SK-N-SH (cell line): Measurements from ENCODE around the gene AXIN2. TPM values are rescaled to one million over a fixed set of nuclear protein-coding genes. Genes with fewer than 3 reads are reported as not detected.
A peak's percentile ranks its signal among the peaks of the same experiment; 100 is the strongest.

Experiments used
- CTCF ChIA-PET: fragments of 300-600, 350-600 bp; formaldehyde crosslinking; extraction: SDS; loops from one replicate; lab custom pipeline; 2021; lab: Yijun Ruan, JAX
- POLR2A ChIA-PET: fragments of 350-600 bp; sonication (Branson Sonifier 250); formaldehyde crosslinking; extraction: SDS; loops from one replicate; lab custom pipeline; 2020; ENCODE audit warnings: antibody characterized with exemption, inconsistent platforms; lab: Yijun Ruan, JAX
- DNase-seq: peaks from one replicate; pipeline ENCODE4 v3.0.0; 2012
- H2AFZ ChIP-seq: fragments of 200-600 bp; sonication (generic); 2 replicates; pipeline ENCODE4 v1.8.1; 2016; ENCODE audit warnings: antibody characterized with exemption, mild to moderate bottlenecking, low read depth
- H3F3A ChIP-seq: fragments of 200-600 bp; sonication (generic); replicated peaks from 2 replicates; pipeline ENCODE3; 2016; ENCODE audit warnings: antibody characterized with exemption, mild to moderate bottlenecking; ENCODE audit not compliant: insufficient read depth
- H3K27ac ChIP-seq, 2 experiments: fragments of 200-500 bp in 1 of 2; fragments of 200-600 bp in 1 of 2; sonication (Bioruptor generic) in 1 of 2; sonication (generic), shearing (Covaris generic) in 1 of 2; 2 replicates each; pipeline versions ENCODE4 v1.5.1 to v1.6.1; 2014 to 2016; ENCODE audit warnings: low read depth in 2 of 2, inconsistent platforms in 1 of 2, low read length in 1 of 2, mild to moderate bottlenecking in 1 of 2, mixed read lengths in 1 of 2
- H3K27me3 ChIP-seq: fragments of 200-600 bp; sonication (generic), shearing (Covaris generic); 2 replicates; pipeline ENCODE4 v1.6.1; 2016; ENCODE audit warnings: mixed run types; ENCODE audit not compliant: insufficient read depth
- H3K36me3 ChIP-seq, 2 experiments: fragments of 200-500 bp in 1 of 2; fragments of 200-600 bp in 1 of 2; sonication (Bioruptor generic) in 1 of 2; sonication (generic) in 1 of 2; replicated peaks in 1 of 2; 2 replicates each; pipeline versions ENCODE3 to v1.5.1; 2014 to 2016; ENCODE audit warnings: low read length in 1 of 2, mild to moderate bottlenecking in 1 of 2; ENCODE audit not compliant: insufficient read depth in 2 of 2, control insufficient read depth in 1 of 2
- H3K4me1 ChIP-seq, 2 experiments: fragments of 200-500 bp in 1 of 2; fragments of 200-600 bp in 1 of 2; sonication (Bioruptor generic) in 1 of 2; sonication (generic), shearing (Covaris generic) in 1 of 2; 2 replicates each; pipeline versions ENCODE4 v1.5.1 to v1.6.1; 2014 to 2016; ENCODE audit warnings: low read depth in 1 of 2, low read length in 1 of 2, mixed run types in 1 of 2; ENCODE audit not compliant: insufficient read depth in 2 of 2, control insufficient read depth in 1 of 2
- H3K4me2 ChIP-seq: fragments of 200-600 bp; sonication (generic), shearing (Covaris generic); 2 replicates; pipeline ENCODE4 v1.6.1; 2017; ENCODE audit warnings: mixed run types
- H3K4me3 ChIP-seq, 2 experiments: fragments of 200-500 bp in 1 of 2; fragments of 200-600 bp in 1 of 2; sonication (Bioruptor generic) in 1 of 2; sonication (generic), shearing (Covaris generic) in 1 of 2; 2 replicates each; pipeline versions ENCODE4 v1.5.1 to v1.8.1; 2014 to 2016; ENCODE audit warnings: low read depth in 2 of 2, inconsistent platforms in 1 of 2, low read length in 1 of 2, mild to moderate bottlenecking in 1 of 2, mixed read lengths in 1 of 2, moderate library complexity in 1 of 2
- H3K79me2 ChIP-seq: fragments of 200-600 bp; sonication (generic); 2 replicates; pipeline ENCODE4 v1.8.1; 2017; ENCODE audit warnings: mild to moderate bottlenecking; ENCODE audit not compliant: insufficient read depth
- H3K9ac ChIP-seq: fragments of 200-600 bp; sonication (generic); 2 replicates; pipeline ENCODE4 v1.6.1; 2017; ENCODE audit warnings: mixed run types
- H3K9me2 ChIP-seq: fragments of 200-600 bp; sonication (generic); 2 replicates; pipeline ENCODE4 v1.6.1; 2017; ENCODE audit warnings: mixed run types
- H3K9me3 ChIP-seq: fragments of 200-600 bp; sonication (generic); 2 replicates; pipeline ENCODE4 v1.6.1; 2017; ENCODE audit warnings: mixed run types, mild to moderate bottlenecking, moderate library complexity
- H4K20me1 ChIP-seq: fragments of 200-600 bp; sonication (generic); 2 replicates; pipeline ENCODE4 v1.6.1; 2017; ENCODE audit warnings: mild to moderate bottlenecking, mixed run types; ENCODE audit not compliant: insufficient read depth
- CHD2 ChIP-seq: fragments of 150-350 bp; IDR thresholded peaks from 2 replicates; pipeline ENCODE4 v1.6.1; 2018; ENCODE audit warnings: low read length; ENCODE audit not compliant: partially characterized antibody
- CTCF ChIP-seq: fragments of 200-600 bp; sonication (generic); IDR thresholded peaks from 2 replicates; pipeline ENCODE4 v1.6.1; 2017; ENCODE audit warnings: antibody characterized with exemption, mild to moderate bottlenecking, moderate library complexity
- FOXJ3 ChIP-seq: sonication (generic); formaldehyde crosslinking; IDR thresholded peaks from 2 replicates; pipeline ENCODE4 v1.5.1; 2020; ENCODE audit warnings: mild to moderate bottlenecking, missing genetic modification reagents
- MAX ChIP-seq: IDR thresholded peaks from 2 replicates; pipeline ENCODE4 v1.4.0; 2012; ENCODE audit warnings: low read depth
- MXI1 ChIP-seq: IDR thresholded peaks from 2 replicates; pipeline ENCODE4 v1.6.1; 2012; ENCODE audit warnings: mild to moderate bottlenecking, low read depth, low read length, improper control_type of control experiment
- PBX3 ChIP-seq: IDR thresholded peaks from 2 replicates; pipeline ENCODE4; 2012
- POLR2AphosphoS5 ChIP-seq: IDR thresholded peaks from 2 replicates; pipeline ENCODE4 v1.6.1; 2012; ENCODE audit warnings: low read depth, low read length
- RCOR1 ChIP-seq: fragments of 150-350 bp; IDR thresholded peaks from 2 replicates; pipeline ENCODE4 v1.6.1; 2017; ENCODE audit warnings: antibody characterized with exemption, low read length
- RXRA ChIP-seq: IDR thresholded peaks from 2 replicates; pipeline ENCODE4 v1.4.0; 2012; ENCODE audit warnings: low read depth, mild to moderate bottlenecking, borderline replicate concordance
- SIN3A ChIP-seq: IDR thresholded peaks from 2 replicates; pipeline ENCODE4 v1.6.1; 2012; ENCODE audit warnings: low read depth, mild to moderate bottlenecking, low read length, moderate library complexity, borderline replicate concordance
- SMC3 ChIP-seq: IDR thresholded peaks from 2 replicates; pipeline ENCODE4 v1.6.1; 2012; ENCODE audit warnings: low read depth, low read length, improper control_type of control experiment
- TAF1 ChIP-seq: IDR thresholded peaks from 2 replicates; pipeline ENCODE4 v1.6.1; 2012; ENCODE audit warnings: low read depth, mild to moderate bottlenecking, low read length, moderate library complexity, borderline replicate concordance
- TCF12 ChIP-seq: IDR thresholded peaks from 2 replicates; pipeline ENCODE4 v1.4.0; 2012
- TEAD4 ChIP-seq: IDR thresholded peaks from 2 replicates; pipeline ENCODE4 v1.4.0; 2012; ENCODE audit warnings: mild to moderate bottlenecking, borderline replicate concordance; ENCODE audit not compliant: insufficient read depth
- USF2 ChIP-seq: fragments of 150-350 bp; IDR thresholded peaks from 2 replicates; pipeline ENCODE4 v1.6.1; 2017; ENCODE audit warnings: antibody characterized with exemption, low read length, low read depth, borderline replicate concordance
- whole genome bisulfite sequencing: methylation state at CpG from one replicate; pipeline ENCODE4 v1.1.6; 2017; ENCODE audit warnings: low lambda C conversion rate; 5-methylcytosine and 5-hydroxymethylcytosine counted together
- polyA plus RNA-seq, 3 experiments: library from polyadenylated mRNA; depleted of rRNA; stranded (reverse); fragments of >200 nt; gene quantifications; 2 replicates each; pipeline ENCODE4 v1.2.3, GENCODE V29; 2012

The AXIN2 gene
- polyA plus RNA-seq, 1 of the 3 experiments (the other 2 are of a cell fraction) = 8.3 TPM

GRCh38 chr17:65564793-65565192, 3.3 kb upstream of the AXIN2 start (continued):
- TF ChIP-seq RXRA (no peak), FOXJ3 (CRISPR knock-in tag) (no peak)

- Histone ChIP-seq H3K9me2 (no peaks in the 10 kb centered on the region), H3K4me1 (peaks cover 0 to 29% of the 10 kb centered on the region in 2 experiments; a peak in 2 of 4 replicates), H3K4me3 (peak overlapping the region; percentile 86 to 99; a peak in 1 of 4 replicates), H3K4me2 (peak overlapping the region; percentile 100), H3K36me3 (peaks cover 0 to 10% of the 10 kb centered on the region in 2 experiments), H3K79me2 (peaks cover 15% of the 10 kb centered on the region; the same call in 1 of the 2 replicates), H3K9me3 (no peaks in the 10 kb centered on the region), H3F3A (no peaks in the 10 kb centered on the region), H3K27ac (no peak overlapping the region), H2AFZ (peak overlapping the region; percentile 92), H3K9ac (no peak overlapping the region), H4K20me1 (peaks cover 14% of the 10 kb centered on the region), H3K27me3 (no peaks in the 10 kb centered on the region)
- WGBS = 66% methylated on average over 9 of the region's 9 CpGs
- ChIA-PET POLR2A (no interaction called here), CTCF (no interaction called here)
- no peak for DNase-seq
- TF ChIP-seq TCF12 (no peak), SIN3A (no peak), TEAD4 (no peak), RCOR1 (no peak), MAX (no peak), USF2 (no peak), CTCF (no peak)
Measured at GRCh38 chr17:65562206-65562531, 721 bp upstream of the AXIN2 start.

- POLR2A ChIA-PET = no interaction called here
Measured at GRCh38 chr17:65560628-65561451, 608 bp downstream of the AXIN2 start.

More at GRCh38 chr17:65560628-65561451, 608 bp downstream of the AXIN2 start:
- Histone ChIP-seq H4K20me1 (peaks cover 26% of the 10 kb centered on the region), H3K4me3 (peak overlapping the region; percentile 86 to 99), H3K79me2 (peaks cover 21% of the 10 kb centered on the region; the same call in 1 of the 2 replicates), H3F3A (peaks cover 3% of the 10 kb centered on the region), H3K9ac (peak overlapping the region; percentile 86), H3K4me2 (peak overlapping the region; percentile 100), H3K36me3 (peaks cover 0 to 10% of the 10 kb centered on the region in 2 experiments), H3K27ac (peak overlapping the region; percentile 83 to 95), H3K27me3 (no peaks in the 10 kb centered on the region), H2AFZ (peak overlapping the region; percentile 92), H3K9me2 (no peaks in the 10 kb centered on the region), H3K9me3 (no peaks in the 10 kb centered on the region), H3K4me1 (peaks cover 0 to 34% of the 10 kb centered on the region in 2 experiments; a peak in 2 of 4 replicates)
- WGBS = 3% methylated on average over 26 of the region's 113 CpGs
- peak; percentile 92 for DNase-seq
- TF ChIP-seq PBX3 (0 out of 2 replicates have a peak, but pooled peaks have one; percentile 19), POLR2AphosphoS5 (peak; percentile 60; the same call in 1 of the 2 replicates), MXI1 (no peak), SMC3 (no peak), MAX (peak; percentile 46; the same call in 1 of the 2 replicates), TAF1 (peak; percentile 65; the same call in 1 of the 2 replicates), CHD2 (peak; percentile 6)
- CTCF ChIA-PET = interaction anchor here (0.6 kb wide), 1 partner anchor 9 kb away, joined by 3 read pairs; no protein-coding TSS in a partner anchor
